AML-193 (cell line): Measurements from ENCODE around the gene PMIS2.
"Not testable (repeated sequence)": the region's sequence is repeated elsewhere in the genome, so short reads cannot be mapped to it uniquely, and the experiment has no call there.

Experiments
- DNase-seq, 2 experiments: peaks; one replicate each; lab custom pipeline; 2025; lab: John Stamatoyannopoulos, UW

Gene PMIS2

DNA sequence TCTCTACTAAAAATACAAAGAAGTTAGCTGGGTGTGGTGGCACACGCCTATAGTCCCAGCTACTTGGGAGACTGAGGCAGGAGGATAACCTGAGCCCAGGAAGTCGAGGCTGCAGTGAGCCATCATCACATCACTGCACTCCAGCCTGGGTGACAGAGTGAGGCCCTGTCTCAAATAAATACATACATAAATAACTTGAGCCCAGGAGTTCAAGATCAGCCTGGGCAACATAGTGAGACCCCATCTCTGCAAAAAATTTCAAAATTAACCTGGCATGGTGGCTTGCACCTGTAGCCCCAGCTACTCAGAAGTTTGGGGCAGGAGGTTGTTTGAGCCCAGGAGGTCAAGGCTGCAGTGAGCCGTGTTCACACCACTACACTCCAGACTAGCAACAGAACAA is 9.1 kb downstream of the PMIS2 start:
- DNase-seq: not testable (repeated sequence)

DNA sequence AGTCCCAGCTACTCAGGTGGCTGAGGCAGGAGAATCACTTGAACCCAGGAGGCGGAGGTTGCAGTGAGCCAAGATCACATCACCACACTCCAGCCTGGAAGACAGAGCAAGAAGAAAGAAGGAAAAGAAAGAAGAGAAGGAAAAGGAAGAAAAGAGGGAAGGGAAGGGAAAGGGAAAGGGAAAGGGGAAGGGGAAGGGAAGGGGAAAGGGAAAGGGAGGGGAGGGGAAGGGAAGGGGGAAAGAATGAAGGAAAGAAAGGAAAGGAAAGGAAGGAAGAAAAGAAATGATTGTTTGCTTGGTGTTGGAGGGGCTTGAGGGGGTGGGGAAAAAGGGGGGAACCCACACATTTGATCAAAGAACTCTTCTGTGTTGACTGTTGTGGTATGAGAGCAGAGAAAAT is 10.0 kb downstream of the PMIS2 start:
- DNase-seq: no peak

DNA sequence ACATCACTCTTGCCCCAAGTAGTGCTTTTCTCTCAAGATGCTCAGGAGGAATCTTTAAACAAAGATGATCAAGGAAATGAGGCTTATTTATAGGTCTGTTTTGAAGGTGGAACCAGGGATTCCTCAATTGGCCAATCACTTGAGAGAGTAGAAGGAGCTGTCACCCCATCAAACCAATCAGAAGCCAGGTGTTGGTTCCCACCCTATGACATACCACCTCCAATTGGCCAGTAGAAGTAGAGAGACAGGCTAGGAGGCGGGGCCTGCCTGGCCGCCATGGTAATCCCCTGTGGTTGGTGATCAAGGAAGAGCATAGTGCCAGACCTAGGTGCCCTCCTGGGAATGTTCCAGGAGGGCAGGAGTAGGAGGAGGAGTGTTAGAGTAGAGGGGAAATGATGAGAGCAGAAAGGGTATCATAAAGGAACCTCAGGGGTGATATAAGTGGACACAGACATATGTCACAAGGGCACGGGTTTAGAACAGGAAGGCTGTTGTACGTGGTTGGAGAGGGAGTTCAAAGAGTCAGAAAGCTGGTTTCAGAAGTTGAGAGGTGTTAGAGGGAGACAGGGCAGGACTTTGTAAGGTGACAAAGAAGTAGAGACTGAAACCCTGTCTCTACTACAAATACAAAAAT is 10.5 kb downstream of the PMIS2 start:
- DNase-seq: no peak

DNA sequence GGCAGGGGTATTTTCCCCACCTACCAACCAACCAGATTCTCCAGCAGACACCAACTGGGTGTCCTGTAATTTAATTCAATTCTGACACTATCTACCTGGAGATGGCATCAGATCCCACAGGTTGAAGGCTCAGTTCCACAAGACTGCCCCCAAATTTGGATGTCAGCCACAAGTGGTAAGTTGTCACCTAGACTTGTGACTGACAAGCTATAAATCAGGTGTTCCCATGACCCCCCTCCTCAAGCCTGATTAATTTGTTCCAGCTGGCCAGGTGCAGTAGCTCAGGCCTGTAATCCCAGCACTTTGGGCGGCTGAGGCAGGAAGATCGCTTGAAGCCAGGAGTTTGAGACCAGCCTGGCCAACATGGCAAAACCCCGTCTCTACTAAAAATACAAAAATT is 16.0 kb downstream of the PMIS2 start:
- no peak for DNase-seq

DNA sequence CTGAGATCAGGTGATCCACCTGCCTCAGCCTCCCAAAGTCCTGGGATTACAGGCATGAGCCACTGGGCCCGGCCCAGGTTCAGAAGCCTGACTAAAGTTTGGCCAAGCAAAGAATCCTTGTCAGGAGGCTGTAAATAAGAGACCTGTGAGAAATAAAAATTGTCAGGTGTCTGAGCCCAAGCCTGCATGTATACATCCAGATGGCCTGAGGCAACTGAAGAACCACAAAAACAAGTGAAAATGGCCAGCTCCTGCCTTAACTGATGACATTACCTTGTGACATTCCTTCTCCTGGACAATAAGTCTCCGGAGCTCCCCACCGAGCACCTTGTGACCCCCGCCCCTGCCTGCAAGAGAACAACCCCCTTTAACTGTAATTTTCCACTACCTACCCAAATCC is 18.5 kb downstream of the PMIS2 start:
- DNase-seq: not testable (repeated sequence)

DNA sequence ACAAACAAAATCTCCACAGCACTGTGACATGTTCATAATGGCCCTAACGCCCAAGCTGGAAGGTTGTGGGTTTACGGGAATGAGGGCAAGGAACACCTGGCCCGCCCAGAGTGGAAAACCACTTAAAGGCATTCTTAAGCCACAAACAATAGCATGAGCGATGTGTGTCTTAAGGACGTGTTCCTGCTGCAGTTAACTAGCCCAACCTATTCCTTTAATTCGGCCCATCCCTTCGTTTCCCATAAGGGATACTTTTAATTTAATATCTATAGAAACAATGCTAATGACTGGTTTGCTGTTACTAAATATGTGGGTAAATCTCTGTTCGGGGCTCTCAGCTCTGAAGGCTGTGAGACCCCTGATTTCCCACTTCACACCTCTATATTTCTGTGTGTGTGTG is 21.2 kb downstream of the PMIS2 start:
- not testable (repeated sequence) for DNase-seq

DNA sequence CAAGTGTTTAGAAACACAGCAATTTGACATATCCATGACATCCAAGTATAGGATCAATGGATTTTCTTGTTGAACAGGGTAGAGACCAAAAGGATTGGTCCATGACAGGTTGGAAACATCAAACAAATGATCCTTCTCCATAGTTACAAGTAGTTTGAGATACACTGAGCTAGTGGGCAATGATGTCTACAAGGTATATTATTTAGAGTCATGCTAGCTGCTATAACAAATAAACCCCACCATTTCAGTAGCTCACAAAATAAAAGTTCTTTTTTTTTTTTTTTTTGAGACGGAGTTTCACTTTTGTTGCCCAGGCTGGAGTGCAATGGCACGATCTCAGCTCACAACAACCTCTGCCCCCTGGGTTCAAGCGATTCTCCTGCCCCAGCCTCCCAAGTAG is 21.7 kb downstream of the PMIS2 start:
- no peak for DNase-seq

DNA sequence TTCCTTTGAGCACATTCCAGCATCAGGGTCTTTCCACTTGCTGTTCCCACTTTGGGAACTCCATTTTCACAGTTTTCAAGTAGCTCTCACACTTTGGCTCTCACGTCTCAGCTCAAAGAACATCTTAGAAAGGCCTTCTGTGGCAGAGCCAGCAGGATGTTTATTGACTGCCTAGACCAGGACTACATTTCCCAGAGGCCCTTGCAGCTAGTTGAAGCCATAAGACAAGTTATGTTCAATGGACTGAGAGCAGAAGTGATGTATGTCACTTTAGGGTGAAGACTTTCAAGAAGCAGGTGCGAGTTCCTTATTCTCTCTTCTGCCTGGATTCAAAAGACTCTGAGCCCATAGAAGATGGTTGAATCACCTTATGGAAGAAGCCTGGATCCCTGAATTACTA is 22.3 kb downstream of the PMIS2 start:
- DNase-seq: no peak

DNA sequence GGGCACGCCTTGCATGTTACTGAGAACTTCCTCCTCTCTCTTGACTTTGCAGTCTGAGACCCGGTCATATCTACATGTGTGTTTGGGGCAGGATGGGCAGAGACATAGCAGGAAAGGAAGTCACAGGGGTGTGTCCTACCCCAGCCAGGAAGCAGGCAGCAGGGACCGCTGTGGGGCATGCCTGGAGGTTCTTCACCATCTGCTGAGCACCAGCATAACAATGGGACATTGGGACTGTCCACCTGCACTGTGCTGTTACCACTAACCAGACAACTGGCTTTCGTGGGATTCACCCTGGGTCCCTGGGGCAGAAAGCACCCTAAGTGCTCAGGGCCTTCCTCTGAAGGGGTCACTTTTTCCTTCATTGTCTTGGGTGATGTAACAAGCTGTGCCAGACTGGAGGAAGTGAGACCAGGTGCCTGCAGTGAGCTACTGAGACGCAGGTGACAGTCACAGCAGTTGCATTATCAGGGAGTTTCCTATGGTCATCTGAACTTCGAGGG is 23.9 kb downstream of the PMIS2 start:
- no peak for DNase-seq

DNA sequence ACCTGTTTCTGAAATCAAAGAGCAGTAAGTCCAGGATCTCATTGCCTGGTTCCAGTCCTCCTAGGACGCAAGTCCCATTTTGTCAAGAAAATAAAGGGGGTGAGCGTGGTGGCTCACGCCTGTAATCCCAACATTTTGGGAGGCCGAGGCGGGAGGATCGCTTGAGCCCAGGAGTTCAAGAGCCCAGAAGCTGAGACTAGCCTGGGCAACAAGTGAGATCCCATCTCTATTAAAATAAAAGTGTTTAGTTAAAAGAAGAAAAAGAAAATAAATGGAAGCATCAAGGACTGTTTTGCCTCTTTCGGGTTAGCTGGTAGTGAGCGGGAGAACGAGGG is 26.2 kb downstream of the PMIS2 start:
- no peak for DNase-seq

DNA sequence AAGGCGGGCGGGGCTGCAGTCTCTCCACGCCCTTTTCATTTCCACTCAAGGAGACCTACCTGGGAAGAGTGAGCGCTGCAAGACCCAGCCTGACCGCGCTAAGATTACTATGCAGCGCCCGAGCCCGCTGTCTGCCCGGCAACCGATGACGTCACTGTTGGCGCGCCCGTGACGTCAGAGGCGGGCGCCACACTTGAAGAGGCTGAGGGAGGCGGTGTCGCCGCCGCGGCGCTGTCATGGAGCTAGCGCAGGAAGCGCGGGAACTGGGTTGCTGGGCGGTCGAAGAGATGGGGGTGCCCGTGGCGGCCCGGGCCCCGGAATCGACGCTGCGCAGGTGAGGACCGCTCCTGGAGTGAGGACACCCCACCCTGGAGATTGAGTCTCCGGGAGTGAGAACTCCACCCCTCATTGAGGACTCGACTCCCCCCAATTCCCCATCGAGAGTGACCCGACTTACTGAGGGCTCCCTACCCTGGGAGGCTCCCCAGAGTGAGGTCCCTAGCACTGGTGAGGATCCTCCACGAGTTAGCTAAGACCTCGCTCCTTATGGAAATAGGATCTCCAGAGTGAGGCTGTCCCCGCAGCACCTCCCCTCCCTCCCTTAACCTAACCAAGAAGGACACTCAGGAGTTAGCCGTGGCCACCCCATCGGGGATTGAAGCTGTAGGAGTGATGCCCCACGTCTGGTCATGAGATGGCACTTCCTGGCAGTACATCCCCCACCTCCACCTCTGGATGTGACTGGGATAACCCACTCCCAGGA is 26.8 kb downstream of the PMIS2 start, which contains the start of gene HAUS5:
Gene HAUS5, plus strand, starts transcription at position 177 of the 763 bp plus-strand sequence. Its CDS starts 60 bp downstream, at position 237.
- peak; percentile 82 to 86 for DNase-seq

DNA sequence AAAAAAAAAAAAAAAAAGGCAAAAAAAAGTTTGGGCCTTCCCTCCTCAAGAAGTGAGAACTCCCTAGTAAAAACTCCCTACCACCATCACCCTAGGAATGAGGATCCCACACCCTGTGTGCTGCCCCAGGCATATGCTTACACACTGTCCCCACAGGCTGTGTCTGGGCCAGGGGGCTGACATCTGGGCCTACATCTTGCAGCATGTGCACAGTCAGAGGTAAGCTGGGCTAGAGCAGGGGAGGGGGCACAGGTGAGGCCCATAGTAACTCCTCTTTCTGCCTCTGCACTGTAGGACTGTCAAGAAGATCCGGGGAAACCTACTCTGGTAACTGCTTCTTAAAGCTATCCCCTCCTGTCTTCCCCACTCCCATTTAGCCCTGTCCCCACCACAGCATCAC is 27.6 kb downstream of the PMIS2 start:
- DNase-seq: no peak

DNA sequence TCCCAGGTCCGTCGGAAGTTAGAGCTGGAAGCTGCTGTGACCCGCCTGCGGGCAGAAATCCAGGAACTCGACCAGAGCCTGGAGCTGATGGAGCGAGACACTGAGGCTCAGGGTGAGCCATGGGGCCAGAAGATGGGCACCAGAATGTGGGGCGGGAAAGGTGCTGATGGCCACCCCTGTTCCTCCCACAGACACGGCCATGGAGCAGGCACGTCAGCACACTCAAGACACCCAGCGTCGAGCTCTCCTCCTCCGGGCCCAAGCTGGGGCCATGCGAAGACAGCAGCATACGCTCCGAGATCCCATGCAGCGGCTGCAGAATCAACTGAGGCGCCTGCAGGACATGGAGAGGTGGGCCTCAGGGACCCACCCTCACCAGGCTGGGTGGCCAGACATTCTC is 29.1 kb downstream of the PMIS2 start:
- DNase-seq: no peak

DNA sequence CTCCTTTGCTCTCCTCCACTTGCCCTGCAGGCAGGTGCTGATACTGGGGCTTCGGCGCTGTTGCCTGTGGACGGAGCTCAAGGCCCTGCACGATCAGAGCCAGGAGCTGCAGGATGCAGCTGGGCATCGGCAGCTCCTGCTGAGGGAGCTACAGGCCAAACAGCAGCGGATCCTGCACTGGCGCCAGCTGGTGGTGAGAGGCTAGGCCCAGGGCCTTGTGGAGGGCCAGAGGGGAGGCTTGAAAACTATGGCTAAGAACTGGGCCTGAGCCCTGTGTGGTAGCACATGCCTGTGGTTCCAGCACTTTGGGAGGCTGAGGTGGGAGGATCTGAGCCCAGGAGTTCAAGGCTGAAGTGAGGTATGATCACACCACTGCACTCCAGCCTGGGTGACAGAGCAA is 32.9 kb downstream of the PMIS2 start:
- DNase-seq: no peak

DNA sequence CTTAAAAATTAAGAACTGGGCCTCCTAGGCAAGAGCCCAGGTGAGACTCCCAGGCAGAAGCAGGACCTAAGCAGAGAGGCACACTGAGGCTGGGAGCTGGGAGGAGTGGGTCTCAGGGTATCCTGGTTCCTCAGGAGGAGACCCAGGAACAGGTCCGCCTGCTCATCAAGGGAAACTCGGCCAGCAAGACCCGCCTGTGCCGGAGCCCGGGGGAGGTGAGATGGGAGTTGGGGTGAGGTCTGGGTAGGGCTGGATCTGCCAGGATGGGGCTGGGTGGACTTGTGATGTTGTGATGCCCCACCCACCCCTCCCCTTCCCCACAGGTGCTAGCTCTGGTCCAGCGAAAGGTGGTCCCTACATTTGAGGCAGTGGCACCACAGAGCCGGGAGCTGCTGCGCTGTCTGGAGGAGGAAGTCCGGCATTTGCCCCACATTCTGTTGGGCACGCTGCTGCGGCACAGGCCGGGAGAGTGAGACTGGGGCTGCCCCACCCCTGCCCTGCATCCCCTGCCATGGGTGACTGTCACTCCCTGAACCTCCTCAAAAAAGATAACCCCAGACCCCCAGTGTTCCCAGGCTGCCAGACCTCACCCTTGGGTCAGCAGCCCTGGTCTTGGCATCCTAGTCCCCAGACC is 33.4 kb downstream of the PMIS2 start:
- DNase-seq: no peak

DNA sequence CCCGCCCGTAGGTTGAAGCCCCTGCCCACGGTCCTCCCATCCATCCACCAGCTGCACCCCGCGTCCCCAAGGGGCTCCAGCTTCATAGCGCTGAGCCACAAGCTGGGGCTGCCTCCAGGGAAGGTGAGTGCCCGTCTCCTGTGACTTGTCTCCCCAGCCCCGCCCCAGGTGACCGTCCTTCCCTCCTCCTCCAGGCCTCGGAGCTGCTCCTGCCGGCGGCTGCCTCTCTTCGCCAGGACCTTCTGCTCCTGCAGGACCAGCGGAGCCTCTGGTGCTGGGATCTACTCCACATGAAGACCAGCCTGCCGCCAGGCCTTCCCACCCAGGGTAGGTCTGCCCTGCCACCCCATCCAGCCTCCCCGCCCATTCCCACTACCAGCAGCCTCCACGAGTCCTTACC is 34.0 kb downstream of the PMIS2 start:
- DNase-seq: no peak

DNA sequence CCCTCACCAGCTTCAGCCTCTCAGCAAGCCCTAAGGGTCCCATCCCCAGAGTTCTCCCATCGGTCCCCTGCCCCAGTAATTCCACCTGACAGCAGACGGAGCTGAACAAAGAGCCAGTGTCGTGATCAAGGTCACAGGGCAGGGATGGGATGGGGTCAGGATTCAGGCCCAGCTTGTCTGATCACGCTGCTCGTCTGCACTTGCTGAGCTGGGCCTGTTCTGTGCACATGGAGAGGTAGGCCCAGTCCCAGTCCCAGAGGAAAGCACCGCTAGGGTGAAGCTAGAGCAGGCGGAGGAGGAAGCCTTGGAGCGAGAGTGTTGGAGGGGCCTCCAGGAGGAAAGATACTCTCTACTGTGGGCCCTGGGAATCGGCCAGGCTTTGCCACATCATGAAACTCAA is 35.7 kb downstream of the PMIS2 start:
- DNase-seq: no peak

DNA sequence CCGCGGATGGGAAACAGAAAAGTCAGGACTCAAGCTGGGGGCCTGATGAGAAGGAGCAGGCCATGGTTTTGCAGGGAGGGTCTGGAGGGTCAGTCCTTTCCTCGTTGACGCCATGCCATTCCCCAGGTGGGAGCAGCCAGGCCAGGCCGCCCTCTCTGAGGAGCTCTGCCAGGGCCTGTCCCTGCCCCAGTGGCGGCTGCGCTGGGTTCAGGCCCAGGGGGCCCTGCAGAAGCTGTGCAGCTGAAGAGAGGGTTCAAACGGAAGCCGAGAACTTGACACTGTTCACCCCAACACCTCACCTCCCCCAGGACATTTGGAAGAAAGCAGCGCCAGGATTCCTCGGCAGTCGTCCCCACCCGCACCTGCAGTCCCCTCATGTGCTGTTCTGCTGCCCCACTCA is 36.8 kb downstream of the PMIS2 start:
- no peak for DNase-seq

DNA sequence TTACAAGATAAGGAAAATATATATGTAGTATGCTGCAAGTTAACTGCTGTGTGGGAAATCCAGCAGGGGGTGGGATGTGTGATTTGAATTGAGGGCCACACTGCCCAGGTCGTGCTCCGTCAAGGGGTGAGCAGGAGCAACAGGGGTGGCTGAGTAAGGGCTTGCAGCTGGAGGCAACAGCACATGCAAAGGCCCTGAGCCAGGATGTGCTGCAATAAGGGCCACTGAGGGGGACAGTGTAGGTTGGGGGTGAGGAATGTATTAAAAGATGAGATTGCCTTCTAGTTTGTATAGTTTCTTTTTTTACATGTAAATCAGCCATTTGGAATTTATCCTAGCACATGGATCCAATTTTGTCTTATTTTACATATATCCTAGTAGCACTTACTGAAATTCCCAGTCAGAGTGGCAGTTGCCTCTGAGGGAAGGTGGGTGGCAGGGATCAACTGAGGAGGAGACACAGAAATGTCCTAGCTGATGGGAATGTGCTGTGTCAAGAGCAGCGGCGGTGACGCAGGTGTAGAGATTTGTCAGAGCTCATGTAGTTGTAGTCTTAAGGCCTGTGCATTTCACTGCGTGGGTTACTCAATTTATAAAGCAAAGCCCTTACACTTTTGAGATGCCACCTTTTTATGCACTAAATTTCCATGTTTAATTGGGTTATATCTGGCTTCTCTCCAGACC is 37.5 kb downstream of the PMIS2 start:
- DNase-seq: no peak

DNA sequence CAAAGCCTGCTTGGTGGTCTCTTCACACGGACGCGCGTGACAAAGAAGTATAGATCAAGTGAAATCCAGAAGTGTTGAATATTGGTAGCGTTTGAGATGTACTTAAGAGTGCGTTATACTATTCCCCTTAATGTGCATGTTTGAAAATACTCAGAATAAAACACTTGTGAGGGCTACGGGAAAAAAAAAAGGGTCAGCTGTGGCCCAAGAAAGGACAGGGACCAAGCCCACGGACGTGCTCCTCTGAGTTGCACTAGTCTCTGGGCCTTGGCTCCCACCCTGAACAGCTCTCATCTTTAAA is 42.2 kb downstream of the PMIS2 start:
- no peak for DNase-seq

DNA sequence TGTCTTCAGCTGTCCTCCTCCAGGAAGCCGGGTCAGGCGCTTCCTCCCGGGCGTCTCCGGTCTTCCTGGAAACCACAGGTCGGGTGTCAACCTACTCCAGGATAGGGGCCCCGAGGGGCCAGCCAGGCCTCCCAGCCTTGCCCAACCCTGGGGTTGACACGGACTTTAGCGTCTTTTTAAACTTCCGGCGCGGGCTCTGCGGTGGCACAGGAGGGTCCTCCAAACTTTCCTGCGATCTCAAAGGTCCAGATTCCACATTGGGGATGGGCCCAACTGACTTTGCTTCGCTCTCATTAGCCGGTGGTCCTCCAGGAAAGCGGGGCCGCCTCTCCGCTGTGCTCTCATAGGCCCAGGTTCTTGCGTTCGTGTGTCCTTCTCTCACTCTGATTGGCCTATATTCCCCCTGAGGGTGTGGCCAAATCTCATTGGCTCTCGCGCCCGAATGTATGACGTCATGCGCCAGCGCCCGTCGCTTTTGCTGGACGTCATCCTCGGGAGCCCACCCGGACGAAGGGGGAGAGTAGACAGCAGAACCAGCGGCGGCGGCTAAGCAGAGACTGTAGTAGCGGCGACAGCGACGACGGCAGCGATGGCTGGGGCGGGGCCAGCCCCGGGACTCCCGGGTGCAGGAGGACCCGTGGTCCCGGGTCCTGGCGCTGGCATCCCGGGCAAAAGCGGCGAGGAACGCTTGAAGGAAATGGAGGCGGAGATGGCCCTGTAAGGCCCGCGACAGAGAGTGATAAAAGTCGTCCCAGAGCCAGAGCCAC is 42.8 kb downstream of the PMIS2 start, which contains the start of gene RBM42:
Gene RBM42, plus strand, starts transcription at position 472 of the 767 bp plus-strand sequence. Its CDS starts 118 bp downstream, at position 590.
- peak; percentile 96 to 97 for DNase-seq

DNA sequence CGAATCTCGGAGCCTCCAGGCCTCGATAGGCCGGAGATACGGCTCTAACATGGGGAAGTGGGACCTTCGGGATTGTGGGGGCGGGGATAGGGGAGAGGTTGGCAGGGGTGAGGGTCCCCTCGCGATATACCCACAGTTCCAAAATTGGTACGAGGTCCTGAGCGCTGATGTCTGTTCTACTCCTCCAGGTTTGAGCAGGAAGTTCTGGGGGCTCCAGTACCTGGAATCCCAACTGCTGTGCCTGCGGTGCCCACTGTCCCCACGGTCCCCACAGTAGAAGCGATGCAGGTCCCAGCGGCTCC is 43.3 kb downstream of the PMIS2 start:
- no peak for DNase-seq
